SK-N-SH treated with all-trans-retinoic acid at 6 μM for 48 hours (cell line): ENCODE results near the gene STXBP1.

Source experiments
- ARNTL ChIP-seq: fragments of 450-650 bp; formaldehyde crosslinking; IDR thresholded peaks from 2 replicates; pipeline ENCODE4 v1.5.0; 2020; ENCODE audit warnings: low read depth, mild to moderate bottlenecking, moderate library complexity, borderline replicate concordance
- CSDC2 ChIP-seq: fragments of 250-450 bp; sonication (Bioruptor Pico); IDR thresholded peaks from 2 replicates; pipeline ENCODE4 v1.5.0; 2020; ENCODE audit warnings: mild to moderate bottlenecking, moderate library complexity
- ESRRG ChIP-seq: fragments of 250-450 bp; sonication (Bioruptor Pico); IDR thresholded peaks from 2 replicates; pipeline ENCODE4 v1.6.1; 2021; ENCODE audit warnings: mild to moderate bottlenecking
- OSR1 ChIP-seq: fragments of 250-450 bp; sonication (Bioruptor Pico); IDR thresholded peaks from 2 replicates; pipeline ENCODE4 v1.8.0; 2022; ENCODE audit warnings: moderate library complexity, mild to moderate bottlenecking, inconsistent platforms
- RARB ChIP-seq: fragments of 250-450 bp; sonication (Bioruptor Pico); IDR thresholded peaks from 2 replicates; pipeline ENCODE4 v1.8.0; 2021; ENCODE audit warnings: mild to moderate bottlenecking, moderate library complexity
- TCF4 ChIP-seq: fragments of 250-450 bp; sonication (Bioruptor Pico); IDR thresholded peaks from 2 replicates; pipeline ENCODE4 v1.8.0; 2021; ENCODE audit warnings: mild to moderate bottlenecking, moderate library complexity, borderline replicate concordance
- ZC3H10 ChIP-seq: fragments of 250-450 bp; sonication (Bioruptor Pico); IDR thresholded peaks from 2 replicates; pipeline ENCODE4 v1.5.1; 2021; ENCODE audit warnings: mild to moderate bottlenecking, moderate library complexity
- ZFP3 ChIP-seq: fragments of 250-450 bp; sonication (Bioruptor Pico); IDR thresholded peaks from 2 replicates; pipeline ENCODE4 v1.5.0; 2020; ENCODE audit warnings: mild to moderate bottlenecking, moderate library complexity
- ZFP30 ChIP-seq: fragments of 450-650 bp; formaldehyde crosslinking; IDR thresholded peaks from 2 replicates; pipeline ENCODE4 v1.5.0; 2022; ENCODE audit warnings: mild to moderate bottlenecking, moderate library complexity
- ZNF70 ChIP-seq: fragments of 450-650 bp; formaldehyde crosslinking; IDR thresholded peaks from 2 replicates; pipeline ENCODE4 v1.5.0; 2020; ENCODE audit warnings: mild to moderate bottlenecking, moderate library complexity
- TF ChIP-seq, protein P1 (sequence below): fragments of 250-450 bp; sonication (Bioruptor Pico); IDR thresholded peaks from 2 replicates; pipeline ENCODE4 v1.8.0; 2020; ENCODE audit warnings: mild to moderate bottlenecking, moderate library complexity, borderline replicate concordance
- TF ChIP-seq, protein P2 (sequence below): fragments of 250-450 bp; sonication (Bioruptor Pico); IDR thresholded peaks from 2 replicates; pipeline ENCODE4 v1.8.0; 2021; ENCODE audit warnings: low read depth, mild to moderate bottlenecking, moderate library complexity, borderline replicate concordance
- TF ChIP-seq, protein P3 (sequence below): fragments of 250-450 bp; sonication (Bioruptor Pico); IDR thresholded peaks from 2 replicates; pipeline ENCODE4 v1.5.1; 2020; ENCODE audit warnings: low read depth, mild to moderate bottlenecking, moderate library complexity
- TF ChIP-seq, protein P4 (sequence below): fragments of 250-450 bp; sonication (Bioruptor Pico); IDR thresholded peaks from 2 replicates; pipeline ENCODE4 v1.5.0; 2020; ENCODE audit warnings: mild to moderate bottlenecking, moderate library complexity

DNA sequence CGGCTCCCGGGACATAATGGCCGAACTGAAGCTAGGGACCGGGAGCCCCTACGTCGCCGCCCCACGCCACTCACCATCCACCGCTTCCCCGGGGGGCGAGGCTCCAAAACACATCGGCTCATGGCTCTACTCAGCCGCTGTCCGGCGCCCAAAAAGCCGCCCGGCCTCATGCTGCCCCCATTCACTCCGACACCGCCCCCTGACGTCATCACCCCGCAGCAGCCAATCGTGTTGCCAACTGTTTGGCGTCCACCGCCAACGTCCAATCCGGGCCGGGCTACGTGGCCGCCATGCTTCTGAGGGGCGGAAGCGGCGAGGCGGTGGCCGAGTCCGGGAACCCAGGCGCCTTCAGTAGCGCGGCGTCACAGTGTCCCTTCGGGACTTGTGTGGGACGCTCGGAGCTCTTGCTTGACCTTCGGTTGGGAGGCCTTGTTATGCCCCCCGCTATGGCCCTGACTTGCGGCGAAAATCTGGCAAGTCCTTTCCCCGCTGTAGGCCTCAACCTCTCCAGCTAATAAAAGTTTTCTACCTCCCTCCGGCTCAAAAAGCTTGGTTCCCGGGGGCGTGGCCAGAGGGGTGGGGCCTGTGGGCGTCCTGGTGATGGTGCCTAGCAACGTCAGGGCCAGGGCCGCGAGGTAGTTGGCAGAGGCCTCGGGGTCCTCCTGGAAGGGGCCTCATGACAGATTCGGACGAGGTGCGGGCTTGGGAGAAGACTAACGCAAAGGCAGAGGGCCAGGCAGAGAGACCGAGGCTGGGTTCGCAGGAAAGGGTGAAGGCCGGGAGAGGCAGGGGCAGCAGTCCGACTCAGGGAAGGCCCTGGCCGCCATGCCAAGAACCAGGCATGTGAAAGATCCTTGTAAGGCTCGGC is 103.6 kb downstream of the STXBP1 start, which contains the start of the genes PTRH1 and TTC16:
- TF ChIP-seq, protein P1, sequence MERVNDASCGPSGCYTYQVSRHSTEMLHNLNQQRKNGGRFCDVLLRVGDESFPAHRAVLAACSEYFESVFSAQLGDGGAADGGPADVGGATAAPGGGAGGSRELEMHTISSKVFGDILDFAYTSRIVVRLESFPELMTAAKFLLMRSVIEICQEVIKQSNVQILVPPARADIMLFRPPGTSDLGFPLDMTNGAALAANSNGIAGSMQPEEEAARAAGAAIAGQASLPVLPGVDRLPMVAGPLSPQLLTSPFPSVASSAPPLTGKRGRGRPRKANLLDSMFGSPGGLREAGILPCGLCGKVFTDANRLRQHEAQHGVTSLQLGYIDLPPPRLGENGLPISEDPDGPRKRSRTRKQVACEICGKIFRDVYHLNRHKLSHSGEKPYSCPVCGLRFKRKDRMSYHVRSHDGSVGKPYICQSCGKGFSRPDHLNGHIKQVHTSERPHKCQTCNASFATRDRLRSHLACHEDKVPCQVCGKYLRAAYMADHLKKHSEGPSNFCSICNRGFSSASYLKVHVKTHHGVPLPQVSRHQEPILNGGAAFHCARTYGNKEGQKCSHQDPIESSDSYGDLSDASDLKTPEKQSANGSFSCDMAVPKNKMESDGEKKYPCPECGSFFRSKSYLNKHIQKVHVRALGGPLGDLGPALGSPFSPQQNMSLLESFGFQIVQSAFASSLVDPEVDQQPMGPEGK (CRISPR knock-in tag), result no peak
- TF ChIP-seq, protein P2, sequence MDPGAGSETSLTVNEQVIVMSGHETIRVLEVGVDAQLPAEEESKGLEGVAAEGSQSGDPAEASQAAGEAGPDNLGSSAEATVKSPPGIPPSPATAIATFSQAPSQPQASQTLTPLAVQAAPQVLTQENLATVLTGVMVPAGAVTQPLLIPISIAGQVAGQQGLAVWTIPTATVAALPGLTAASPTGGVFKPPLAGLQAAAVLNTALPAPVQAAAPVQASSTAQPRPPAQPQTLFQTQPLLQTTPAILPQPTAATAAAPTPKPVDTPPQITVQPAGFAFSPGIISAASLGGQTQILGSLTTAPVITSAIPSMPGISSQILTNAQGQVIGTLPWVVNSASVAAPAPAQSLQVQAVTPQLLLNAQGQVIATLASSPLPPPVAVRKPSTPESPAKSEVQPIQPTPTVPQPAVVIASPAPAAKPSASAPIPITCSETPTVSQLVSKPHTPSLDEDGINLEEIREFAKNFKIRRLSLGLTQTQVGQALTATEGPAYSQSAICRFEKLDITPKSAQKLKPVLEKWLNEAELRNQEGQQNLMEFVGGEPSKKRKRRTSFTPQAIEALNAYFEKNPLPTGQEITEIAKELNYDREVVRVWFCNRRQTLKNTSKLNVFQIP (CRISPR knock-in tag), result no peak
- TF ChIP-seq TCF4 (no peak), ARNTL (CRISPR knock-in tag) (no peak), ESRRG (CRISPR knock-in tag) (no peak), RARB (CRISPR knock-in tag) (no peak), CSDC2 (no peak), ZFP30 (CRISPR knock-in tag) (no peak), ZNF70 (CRISPR knock-in tag) (no peak), ZC3H10 (CRISPR knock-in tag) (no peak), OSR1 (CRISPR knock-in tag) (no peak), ZFP3 (CRISPR knock-in tag) (no peak)
- TF ChIP-seq, protein P3, sequence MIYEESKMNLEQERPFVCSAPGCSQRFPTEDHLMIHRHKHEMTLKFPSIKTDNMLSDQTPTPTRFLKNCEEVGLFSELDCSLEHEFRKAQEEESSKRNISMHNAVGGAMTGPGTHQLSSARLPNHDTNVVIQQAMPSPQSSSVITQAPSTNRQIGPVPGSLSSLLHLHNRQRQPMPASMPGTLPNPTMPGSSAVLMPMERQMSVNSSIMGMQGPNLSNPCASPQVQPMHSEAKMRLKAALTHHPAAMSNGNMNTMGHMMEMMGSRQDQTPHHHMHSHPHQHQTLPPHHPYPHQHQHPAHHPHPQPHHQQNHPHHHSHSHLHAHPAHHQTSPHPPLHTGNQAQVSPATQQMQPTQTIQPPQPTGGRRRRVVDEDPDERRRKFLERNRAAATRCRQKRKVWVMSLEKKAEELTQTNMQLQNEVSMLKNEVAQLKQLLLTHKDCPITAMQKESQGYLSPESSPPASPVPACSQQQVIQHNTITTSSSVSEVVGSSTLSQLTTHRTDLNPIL, result no peak
- TF ChIP-seq, protein P4, sequence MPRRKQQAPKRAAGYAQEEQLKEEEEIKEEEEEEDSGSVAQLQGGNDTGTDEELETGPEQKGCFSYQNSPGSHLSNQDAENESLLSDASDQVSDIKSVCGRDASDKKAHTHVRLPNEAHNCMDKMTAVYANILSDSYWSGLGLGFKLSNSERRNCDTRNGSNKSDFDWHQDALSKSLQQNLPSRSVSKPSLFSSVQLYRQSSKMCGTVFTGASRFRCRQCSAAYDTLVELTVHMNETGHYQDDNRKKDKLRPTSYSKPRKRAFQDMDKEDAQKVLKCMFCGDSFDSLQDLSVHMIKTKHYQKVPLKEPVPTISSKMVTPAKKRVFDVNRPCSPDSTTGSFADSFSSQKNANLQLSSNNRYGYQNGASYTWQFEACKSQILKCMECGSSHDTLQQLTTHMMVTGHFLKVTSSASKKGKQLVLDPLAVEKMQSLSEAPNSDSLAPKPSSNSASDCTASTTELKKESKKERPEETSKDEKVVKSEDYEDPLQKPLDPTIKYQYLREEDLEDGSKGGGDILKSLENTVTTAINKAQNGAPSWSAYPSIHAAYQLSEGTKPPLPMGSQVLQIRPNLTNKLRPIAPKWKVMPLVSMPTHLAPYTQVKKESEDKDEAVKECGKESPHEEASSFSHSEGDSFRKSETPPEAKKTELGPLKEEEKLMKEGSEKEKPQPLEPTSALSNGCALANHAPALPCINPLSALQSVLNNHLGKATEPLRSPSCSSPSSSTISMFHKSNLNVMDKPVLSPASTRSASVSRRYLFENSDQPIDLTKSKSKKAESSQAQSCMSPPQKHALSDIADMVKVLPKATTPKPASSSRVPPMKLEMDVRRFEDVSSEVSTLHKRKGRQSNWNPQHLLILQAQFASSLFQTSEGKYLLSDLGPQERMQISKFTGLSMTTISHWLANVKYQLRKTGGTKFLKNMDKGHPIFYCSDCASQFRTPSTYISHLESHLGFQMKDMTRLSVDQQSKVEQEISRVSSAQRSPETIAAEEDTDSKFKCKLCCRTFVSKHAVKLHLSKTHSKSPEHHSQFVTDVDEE (CRISPR knock-in tag), result no peak
